GM12801 (cell line): Measurements from ENCODE around the gene MSANTD3.

ENCODE experiments used
- CTCF ChIP-seq: IDR thresholded peaks from one replicate; pipeline ENCODE4 v1.5.1; 2011; ENCODE audit warnings: control low read depth; ENCODE audit not compliant: insufficient read length; ENCODE audit errors: extremely low read depth

Gene MSANTD3

GRCh38 chr9:100419166-100419565 is 7.8 kb upstream of the MSANTD3 start:
- no peak for TF ChIP-seq CTCF

- no peak for TF ChIP-seq CTCF
Observed at GRCh38 chr9:100425758-100426157, 1.2 kb upstream of the MSANTD3 start.

GRCh38 chr9:100426189-100426529 is 784 bp upstream of the MSANTD3 start:
- TF ChIP-seq CTCF: no peak

GRCh38 chr9:100427366-100428263 is 672 bp downstream of the MSANTD3 start:
- TF ChIP-seq CTCF: no peak

- no peak for TF ChIP-seq CTCF
Observed at GRCh38 chr9:100428871-100429654, 2.1 kb downstream of the MSANTD3 start.

- TF ChIP-seq CTCF: no peak
Observed at GRCh38 chr9:100430286-100430940, 3.5 kb downstream of the MSANTD3 start.

GRCh38 chr9:100431886-100432285 is 4.9 kb downstream of the MSANTD3 start:
- no peak for TF ChIP-seq CTCF
